ENCODE measurements around the gene PRM2.
"Not testable (repeated sequence)": the region's sequence is repeated elsewhere in the genome, so short reads cannot be mapped to it uniquely, and the experiment has no call there.

PRM2 gene

GRCh38 chr16:11302977-11303376, 26.7 kb upstream of the PRM2 start:
- Histone ChIP-seq H3K36me3 (ENCODE audit: control insufficient read depth, insufficient read depth, low read length) (no peaks in the 10 kb centered on the region), H3K79me2 (no peaks in the 10 kb centered on the region), H3K27me3 (ENCODE audit: control insufficient read depth, insufficient read depth, low read length) (no peaks in the 10 kb centered on the region), H3K9me3 (ENCODE audit: control insufficient read depth, low read length) (no peaks in the 10 kb centered on the region), H3K4me2 (ENCODE audit: low read length) (peak overlapping the region; percentile 69), H3K27ac (peak overlapping the region; percentile 84), H3K4me1 (peaks cover 14% of the 10 kb centered on the region), H2AFZ (peak overlapping the region; percentile 58), H3K9ac (no peak overlapping the region), H3K4me3 (ENCODE audit: low read depth, low read length) (peak overlapping the region; percentile 48)
- no peak for TF ChIP-seq CTCF (IDR thresholded peaks at IDR 0.05)

- Histone ChIP-seq H3K27ac (no peak overlapping the region), H3K4me3 (ENCODE audit: low read depth, low read length) (no peak overlapping the region), H2AFZ (no peak overlapping the region), H3K27me3 (ENCODE audit: control insufficient read depth, insufficient read depth, low read length) (no peaks in the 10 kb centered on the region), H3K36me3 (ENCODE audit: control insufficient read depth, insufficient read depth, low read length) (no peaks in the 10 kb centered on the region), H3K79me2 (no peaks in the 10 kb centered on the region), H3K4me1 (peaks cover 24% of the 10 kb centered on the region), H3K4me2 (ENCODE audit: low read length) (no peak overlapping the region), H3K9ac (no peak overlapping the region), H3K9me3 (ENCODE audit: control insufficient read depth, low read length) (no peaks in the 10 kb centered on the region)
- no peak for TF ChIP-seq CTCF (IDR thresholded peaks at IDR 0.05)
Measured at GRCh38 chr16:11301645-11302501, 25.6 kb upstream of the PRM2 start.

- H3K79me2 ChIP-seq, result no peaks in the 10 kb centered on the region
- H3K27ac ChIP-seq, result no peak overlapping the region
- H3K27me3 ChIP-seq (ENCODE audit: control insufficient read depth, insufficient read depth, low read length), result no peaks in the 10 kb centered on the region
- no peak overlapping the region for H2AFZ ChIP-seq
- no peak overlapping the region for H3K9ac ChIP-seq
- H3K36me3 ChIP-seq (ENCODE audit: control insufficient read depth, insufficient read depth, low read length), result no peaks in the 10 kb centered on the region
- no peak overlapping the region for H3K4me2 ChIP-seq (ENCODE audit: low read length)
- no peaks in the 10 kb centered on the region for H3K9me3 ChIP-seq (ENCODE audit: control insufficient read depth, low read length)
- no peak for TF ChIP-seq CTCF (IDR thresholded peaks at IDR 0.05)
- peaks cover 25% of the 10 kb centered on the region for H3K4me1 ChIP-seq
- no peak overlapping the region for H3K4me3 ChIP-seq (ENCODE audit: low read depth, low read length)
Measured at GRCh38 chr16:11300560-11300892, 24.2 kb upstream of the PRM2 start.

GRCh38 chr16:11299865-11300559, 23.7 kb upstream of the PRM2 start:
- Histone ChIP-seq H3K4me1 (peaks cover 25% of the 10 kb centered on the region), H3K27ac (no peak overlapping the region), H3K4me2 (ENCODE audit: low read length) (no peak overlapping the region), H2AFZ (no peak overlapping the region), H3K9ac (no peak overlapping the region), H3K9me3 (ENCODE audit: control insufficient read depth, low read length) (no peaks in the 10 kb centered on the region), H3K27me3 (ENCODE audit: control insufficient read depth, insufficient read depth, low read length) (no peaks in the 10 kb centered on the region), H3K79me2 (no peaks in the 10 kb centered on the region), H3K4me3 (ENCODE audit: low read depth, low read length) (no peak overlapping the region), H3K36me3 (ENCODE audit: control insufficient read depth, insufficient read depth, low read length) (no peaks in the 10 kb centered on the region)
- TF ChIP-seq CTCF (IDR thresholded peaks at IDR 0.05), result no peak

GRCh38 chr16:11298950-11299547, 22.8 kb upstream of the PRM2 start:
- peaks cover 25% of the 10 kb centered on the region for H3K4me1 ChIP-seq
- not testable (repeated sequence) for H3K9ac ChIP-seq; H3K27ac ChIP-seq; H3K4me2 ChIP-seq (ENCODE audit: low read length); H2AFZ ChIP-seq; H3K36me3 ChIP-seq (ENCODE audit: control insufficient read depth, insufficient read depth, low read length); H3K27me3 ChIP-seq (ENCODE audit: control insufficient read depth, insufficient read depth, low read length); H3K4me3 ChIP-seq (ENCODE audit: low read depth, low read length); H3K79me2 ChIP-seq; H3K9me3 ChIP-seq (ENCODE audit: control insufficient read depth, low read length)
